Urinary bladder (tissue), 4 donors: Measurements from ENCODE around the gene LRP1. TPM values are rescaled to one million over a fixed set of nuclear protein-coding genes. Genes with fewer than 3 reads are reported as not detected.

ENCODE experiments used
- DNase-seq: peaks from one replicate; pipeline ENCODE4 v3.0.0-alpha.2; 2015; ENCODE audit errors: extremely low spot score
- H3K27ac ChIP-seq: one replicate; pipeline ENCODE4 v1.5.1; 2013; ENCODE audit warnings: low read depth, mild to moderate bottlenecking, moderate library complexity
- H3K36me3 ChIP-seq: one replicate; pipeline ENCODE4 v1.6.1; 2013; ENCODE audit warnings: mild to moderate bottlenecking, moderate library complexity; ENCODE audit not compliant: insufficient read depth
- H3K4me1 ChIP-seq: one replicate; pipeline ENCODE4 v1.6.1; 2013; ENCODE audit warnings: mild to moderate bottlenecking, moderate library complexity; ENCODE audit not compliant: insufficient read depth
- H3K4me3 ChIP-seq: one replicate; pipeline ENCODE4 v1.5.1; 2013; ENCODE audit warnings: low read depth, low read length
- WGBS: extraction: QIAGEN DNeasy Blood & Tissue Kit; methylation state at CpG from one replicate; pipeline ENCODE4 v1.1.7; 2013; 5-methylcytosine and 5-hydroxymethylcytosine counted together
- polyA plus RNA-seq: library from polyadenylated mRNA; stranded (reverse); fragments of 200-250 nt; gene quantifications from one replicate; pipeline ENCODE4 v1.2.3, GENCODE V29; 2013
- total RNA-seq: library from RNA; depleted of rRNA; stranded (reverse); fragments of >200 nt; gene quantifications from one replicate; pipeline ENCODE4 v1.2.3, GENCODE V29; 2014
- donor health status: healthy with polysubstance abuse.
- donor health status: healthy.

The LRP1 gene
- total and polyA plus RNA-seq, 2 donors: 141 to 146 TPM

GRCh38 chr12:57203201-57203600 lies 74.9 kb downstream of the LRP1 start:
- Histone ChIP-seq H3K27ac (no peak overlapping the region), H3K36me3 (peaks cover 12% of the 10 kb centered on the region), H3K4me1 (no peaks in the 10 kb centered on the region), H3K4me3 (no peak overlapping the region)
- no peak for DNase-seq
- 95% methylated on average over 28 of the region's 28 CpGs for WGBS

- Histone ChIP-seq H3K4me3 (no peak overlapping the region), H3K27ac (no peak overlapping the region), H3K36me3 (peaks cover 10% of the 10 kb centered on the region), H3K4me1 (no peaks in the 10 kb centered on the region)
- WGBS: 87% methylated on average over 11 of the region's 11 CpGs
- no peak for DNase-seq
These were observed 75.5 kb downstream of the LRP1 start for GRCh38 chr12:57203791-57204190.

GRCh38 chr12:57204454-57204853 lies 76.2 kb downstream of the LRP1 start:
- H3K4me3 ChIP-seq: no peak overlapping the region
- H3K36me3 ChIP-seq: peaks cover 10% of the 10 kb centered on the region
- DNase-seq: no peak
- H3K4me1 ChIP-seq: no peaks in the 10 kb centered on the region
- WGBS: 88% methylated on average over 19 of the region's 19 CpGs
- no peak overlapping the region for H3K27ac ChIP-seq

GRCh38 chr12:57205186-57205585 lies 76.9 kb downstream of the LRP1 start:
- no peak overlapping the region for H3K27ac ChIP-seq
- WGBS: 94% methylated on average over 26 of the region's 26 CpGs
- peaks cover 10% of the 10 kb centered on the region for H3K36me3 ChIP-seq

GRCh38 chr12:57205931-57206330 lies 77.6 kb downstream of the LRP1 start:
- no peak overlapping the region for H3K4me3 ChIP-seq
- peaks cover 10% of the 10 kb centered on the region for H3K36me3 ChIP-seq
- 88% methylated on average over 7 of the region's 7 CpGs for WGBS
- DNase-seq: no peak
- H3K27ac ChIP-seq: no peak overlapping the region
- no peaks in the 10 kb centered on the region for H3K4me1 ChIP-seq

More at GRCh38 chr12:57205186-57205585, 76.9 kb downstream of the LRP1 start:
- Histone ChIP-seq H3K4me3 (no peak overlapping the region), H3K4me1 (no peaks in the 10 kb centered on the region)
- no peak for DNase-seq

- 88% methylated on average over 29 of the region's 29 CpGs for WGBS
- no peak for DNase-seq
- Histone ChIP-seq H3K36me3 (peaks cover 8% of the 10 kb centered on the region), H3K4me3 (no peak overlapping the region), H3K4me1 (peaks cover 2% of the 10 kb centered on the region), H3K27ac (no peak overlapping the region)
These were observed 79.7 kb downstream of the LRP1 start for GRCh38 chr12:57207731-57208630.

GRCh38 chr12:57208631-57209282 lies 80.5 kb downstream of the LRP1 start:
- WGBS: 77% methylated on average over 22 of the region's 22 CpGs
- Histone ChIP-seq H3K4me3 (no peak overlapping the region), H3K27ac (no peak overlapping the region), H3K4me1 (peaks cover 2% of the 10 kb centered on the region), H3K36me3 (peaks cover 4% of the 10 kb centered on the region)
- DNase-seq: no peak

- Histone ChIP-seq H3K4me1 (peaks cover 2% of the 10 kb centered on the region), H3K27ac (no peak overlapping the region), H3K36me3 (peaks cover 4% of the 10 kb centered on the region), H3K4me3 (no peak overlapping the region)
- 84% methylated on average over 8 of the region's 8 CpGs for WGBS
- DNase-seq: no peak
These were observed 81.6 kb downstream of the LRP1 start for GRCh38 chr12:57209916-57210315.

GRCh38 chr12:57210461-57210860 lies 82.2 kb downstream of the LRP1 start:
- Histone ChIP-seq H3K4me3 (no peak overlapping the region), H3K36me3 (no peaks in the 10 kb centered on the region), H3K4me1 (peaks cover 2% of the 10 kb centered on the region), H3K27ac (no peak overlapping the region)
- 94% methylated on average over 15 of the region's 15 CpGs for WGBS
- DNase-seq: no peak

- WGBS: 81% methylated on average over 16 of the region's 16 CpGs
- Histone ChIP-seq H3K4me1 (peaks cover 2% of the 10 kb centered on the region), H3K27ac (no peak overlapping the region), H3K36me3 (no peaks in the 10 kb centered on the region), H3K4me3 (no peak overlapping the region)
- no peak for DNase-seq
These were observed 82.8 kb downstream of the LRP1 start for GRCh38 chr12:57210926-57211692.

- WGBS: 79% methylated on average over 27 of the region's 27 CpGs
- no peak overlapping the region for H3K4me3 ChIP-seq
- DNase-seq: no peak
- H3K36me3 ChIP-seq: no peaks in the 10 kb centered on the region
- H3K27ac ChIP-seq: no peak overlapping the region
- peaks cover 2% of the 10 kb centered on the region for H3K4me1 ChIP-seq
These were observed 83.8 kb downstream of the LRP1 start for GRCh38 chr12:57211791-57212700.

- WGBS: 73% methylated on average over 7 of the region's 7 CpGs
- Histone ChIP-seq H3K27ac (no peak overlapping the region), H3K4me1 (peaks cover 2% of the 10 kb centered on the region), H3K4me3 (no peak overlapping the region), H3K36me3 (no peaks in the 10 kb centered on the region)
- no peak for DNase-seq
These were observed 84.4 kb downstream of the LRP1 start for GRCh38 chr12:57212701-57213057.
